Heart left ventricle (tissue), 13 donors: Measurements from ENCODE around the gene SCPEP1.

Experiments
- CTCF ChIP-seq, 12 donors: fragments of 200-600 bp; sonication (generic) in 4 of 12; IDR thresholded peaks; one replicate each; pipeline versions ENCODE4 v1.5.0 to v1.8.0; 2018 to 2022; ENCODE audit warnings: antibody characterized with exemption in 12 of 12, mild to moderate bottlenecking in 5 of 12
- POLR2A ChIP-seq, 2 donors: fragments of 450-650 bp; IDR thresholded peaks; one replicate each; pipeline ENCODE4 v1.6.1; 2017; ENCODE audit warnings: antibody characterized with exemption in 2 of 2, mild to moderate bottlenecking in 2 of 2, moderate library complexity in 2 of 2
- donor health status: ischemic (EF 13 %, LVEDD 7.1; RV severe dilation, severe dysfunction).
- donor health status: DM: no; HTN: yes; CAD: no.
- donor health status: DM: no; HTN: no; CAD: no.
- donor health status: ischemic (EF 25% LVEDD 6.9; RV normal size, moderate dysfunction).
- donor health status: ischemic (EF 25% LVEDD 5.7; RV mildly dilated, moderate dysfunction).
- donor health status: ischemic (EF 35%, LVEDD 5.7; RV mildly dilated, moderate dysfunction).
- donor health status: nonischemic (EF 11% LVEDD 7.7; RV severe dilation, severe dysfunction).
- donor health status: DM: yes; HTN: yes; CAD: no.
- donor health status: PGD.
- donor health status: ischemic (EF 29% LVEDD 5.4; RV normal size, mild dysfunction).
- donor health status: nonischemic (EF 23%, LVEDD 6.1; RV moderate dilation, normal function).

GRCh38 chr17:57040571-57040970 lies 62.6 kb downstream of the SCPEP1 start:
- TF ChIP-seq CTCF (IDR thresholded peaks at IDR 0.05) (no peak), POLR2A (IDR thresholded peaks at IDR 0.05) (no peak)
